HCT116 (cell line): ENCODE data around the gene MID1. TPM values are rescaled to one million over a fixed set of nuclear protein-coding genes. Genes with fewer than 3 reads are reported as not detected.

Experiments used
- ATAC-seq: fragments of 200-7000 bp; cut with Tn5 transposase; 2 replicates; pipeline ENCODE4 v1.9.1; 2020; ENCODE audit warnings: mild to moderate bottlenecking, moderate library complexity
- BruUV-seq: library from RNA; stranded (reverse); fragments of 400-500 nt; replicated peaks from 2 replicates; lab custom pipeline; 2021; lab: Mats Ljungman, UMichigan
- CTCF ChIA-PET: fragments of 300-600 bp; sonication (Branson Sonifier 250); formaldehyde crosslinking; loops from one replicate; lab custom pipeline; 2021; ENCODE audit warnings: antibody characterized with exemption; lab: Charles Lee
- POLR2A ChIA-PET: fragments of 300-600, 350-600 bp; sonication (Branson Sonifier 250); formaldehyde crosslinking; loops from one replicate; lab custom pipeline; 2021; ENCODE audit warnings: antibody characterized with exemption; lab: Charles Lee
- RAD21 ChIA-PET, 2 experiments: fragments of 300-600 bp; sonication (Branson Sonifier 250); formaldehyde crosslinking; loops; one replicate each; lab custom pipeline; 2023; ENCODE audit warnings: low total read pairs in 2 of 2; ENCODE audit not compliant: uncharacterized antibody in 2 of 2, unreplicated experiment in 2 of 2, low non-redundant PET in 1 of 2; lab: Charles Lee
- DNase-seq: peaks from one replicate; pipeline ENCODE4 v3.0.0-alpha.2; 2010; ENCODE audit warnings: low read depth, low spot score
- H2AFZ ChIP-seq: fragments of 200-600 bp; shearing (Covaris generic), sonication (generic); 2 replicates; pipeline ENCODE4 v1.6.1; 2017; ENCODE audit warnings: low read depth, mixed run types, mixed read lengths, antibody characterized with exemption, low read length; ENCODE audit not compliant: poor library complexity, severe bottlenecking
- H3K27ac ChIP-seq: 2 replicates; pipeline ENCODE4 v1.5.1; 2012; ENCODE audit warnings: low read depth, low read length
- H3K27me3 ChIP-seq: fragments of 200-600 bp; sonication (generic); 2 replicates; pipeline ENCODE4 v1.6.1; 2016; ENCODE audit warnings: mixed run types, low read length, mixed read lengths; ENCODE audit not compliant: insufficient read depth
- H3K36me3 ChIP-seq, 2 experiments: fragments of 200-500 bp in 1 of 2; fragments of 200-600 bp in 1 of 2; sonication (Bioruptor generic) in 1 of 2; sonication (generic) in 1 of 2; 2 replicates each; pipeline versions ENCODE4 v1.5.1 to v1.6.1; 2014 to 2016; ENCODE audit warnings: low read length in 2 of 2, inconsistent platforms in 1 of 2, mixed read lengths in 1 of 2, mixed run types in 1 of 2; ENCODE audit not compliant: insufficient read depth in 2 of 2, control insufficient read depth in 1 of 2
- H3K4me1 ChIP-seq, 2 experiments: fragments of 200-600 bp in 1 of 2; sonication (generic) in 1 of 2; 2 replicates each; pipeline versions ENCODE4 v1.5.1 to v1.6.1; 2012 to 2017; ENCODE audit warnings: low read length in 2 of 2, inconsistent platforms in 1 of 2, mild to moderate bottlenecking in 1 of 2, mixed read lengths in 1 of 2, mixed run types in 1 of 2, moderate library complexity in 1 of 2; ENCODE audit not compliant: insufficient read depth in 2 of 2, control insufficient read depth in 1 of 2
- H3K4me2 ChIP-seq: fragments of 200-600 bp; sonication (generic); 2 replicates; pipeline ENCODE4 v1.6.1; 2017; ENCODE audit warnings: mixed run types, low read length, mixed read lengths
- H3K4me3 ChIP-seq, 2 experiments: fragments of 200-600 bp in 1 of 2; sonication (generic) in 1 of 2; replicated peaks in 1 of 2; 2 replicates each; pipeline ENCODE4 v1.5.1; 2011 to 2016; ENCODE audit warnings: low read length in 2 of 2, control low read depth in 1 of 2, low read depth in 1 of 2, mild to moderate bottlenecking in 1 of 2, mixed read lengths in 1 of 2, mixed run types in 1 of 2
- H3K79me2 ChIP-seq: fragments of 200-600 bp; sonication (generic); 2 replicates; pipeline ENCODE4 v1.6.1; 2017; ENCODE audit warnings: mild to moderate bottlenecking, mixed run types, low read length, moderate library complexity, mixed read lengths; ENCODE audit not compliant: insufficient read depth
- H3K9ac ChIP-seq: fragments of 200-600 bp; sonication (generic); 2 replicates; pipeline ENCODE4 v1.6.1; 2016; ENCODE audit warnings: low read length, mixed read lengths
- H3K9me2 ChIP-seq: fragments of 200-600 bp; sonication (generic), shearing (Covaris generic); 2 replicates; pipeline ENCODE4 v1.6.1; 2017; ENCODE audit warnings: mixed run types, mild to moderate bottlenecking, moderate library complexity; ENCODE audit not compliant: insufficient read depth
- H3K9me3 ChIP-seq, 2 experiments: fragments of 200-500 bp in 1 of 2; fragments of 200-600 bp in 1 of 2; sonication (Bioruptor generic) in 1 of 2; sonication (generic) in 1 of 2; 2 replicates each; pipeline ENCODE4 v1.6.1; 2014 to 2017; ENCODE audit warnings: low read length in 2 of 2, mixed read lengths in 2 of 2, inconsistent platforms in 1 of 2, low read depth in 1 of 2, mild to moderate bottlenecking in 1 of 2, mixed run types in 1 of 2, moderate library complexity in 1 of 2; ENCODE audit not compliant: control insufficient read depth in 1 of 2, insufficient read depth in 1 of 2
- H4K20me1 ChIP-seq: fragments of 200-600 bp; sonication (generic), shearing (Covaris generic); 2 replicates; pipeline ENCODE4 v1.6.1; 2017; ENCODE audit warnings: mixed run types, mild to moderate bottlenecking, moderate library complexity; ENCODE audit not compliant: insufficient read depth
- CBX3 ChIP-seq: IDR thresholded peaks from 2 replicates; pipeline ENCODE4 v1.6.1; 2012; ENCODE audit warnings: low read depth
- CEBPB ChIP-seq: IDR thresholded peaks from 2 replicates; pipeline ENCODE4 v1.6.1; 2012; ENCODE audit warnings: low read depth
- ELF1 ChIP-seq: IDR thresholded peaks from 2 replicates; pipeline ENCODE4 v1.6.1; 2012; ENCODE audit warnings: low read depth, borderline replicate concordance
- EZH2 ChIP-seq: fragments of 200-600 bp; sonication (generic); IDR thresholded peaks from 2 replicates; pipeline ENCODE4 v1.6.1; 2017; ENCODE audit warnings: antibody characterized with exemption, mixed run types
- EZH2phosphoT487 ChIP-seq: fragments of 200-600 bp; IDR thresholded peaks from 2 replicates; pipeline ENCODE4 v1.6.1; 2018; ENCODE audit warnings: antibody characterized with exemption, borderline replicate concordance
- FOSL1 ChIP-seq: IDR thresholded peaks from 2 replicates; pipeline ENCODE4 v1.6.1; 2012; ENCODE audit warnings: low read depth
- JUND ChIP-seq: IDR thresholded peaks from 2 replicates; pipeline ENCODE4 v1.6.1; 2012
- POLR2A ChIP-seq: IDR thresholded peaks from 2 replicates; pipeline ENCODE4 v1.7.0; 2011; ENCODE audit warnings: borderline replicate concordance; ENCODE audit not compliant: insufficient read depth, insufficient read length; ENCODE audit errors: extremely low read depth
- POLR2AphosphoS5 ChIP-seq: IDR thresholded peaks from 2 replicates; pipeline ENCODE4 v1.6.1; 2011; ENCODE audit warnings: mild to moderate bottlenecking, low read depth, low read length, moderate library complexity
- SIN3A ChIP-seq: IDR thresholded peaks from 2 replicates; pipeline ENCODE4 v1.6.1; 2012; ENCODE audit warnings: low read depth
- SP1 ChIP-seq: IDR thresholded peaks from 2 replicates; pipeline ENCODE4 v1.6.1; 2012; ENCODE audit warnings: low read depth
- SRF ChIP-seq: IDR thresholded peaks from 2 replicates; pipeline ENCODE4 v1.6.1; 2012; ENCODE audit warnings: low read depth
- YY1 ChIP-seq: IDR thresholded peaks from 2 replicates; pipeline ENCODE4 v1.6.1; 2011; ENCODE audit warnings: low read length, low read depth, moderate library complexity, mild to moderate bottlenecking; ENCODE audit not compliant: insufficient replicate concordance; ENCODE audit errors: extremely low read depth
- ZFX ChIP-seq: fragments of 450-650 bp; IDR thresholded peaks from 2 replicates; pipeline ENCODE4 v1.6.1; 2017
- ZNF274 ChIP-seq: fragments of 200-500 bp; sonication (Bioruptor generic); IDR thresholded peaks from 2 replicates; pipeline ENCODE4 v1.6.1; 2014; ENCODE audit warnings: mild to moderate bottlenecking, low read depth, low read length, inconsistent platforms
- intact Hi-C: fragments of 100-400 bp; cut with micrococcal nuclease; formaldehyde crosslinking; loops from 2 replicates; pipeline ENCODE4 v1.10.0; 2022
- total RNA-seq: library from RNA; stranded (reverse); gene quantifications from one replicate; pipeline ENCODE4 v1.2.1, GENCODE V29; 2021; ENCODE audit not compliant: unreplicated experiment
- TF ChIP-seq, protein P1 (sequence below): IDR thresholded peaks from 2 replicates; pipeline ENCODE4 v1.6.1; 2012
- TF ChIP-seq, protein P2 (sequence below), 3 experiments: fragments of 200-600 bp in 1 of 3; sonication (generic) in 1 of 3; IDR thresholded peaks in 2 of 3; conservative IDR thresholded peaks in 1 of 3; 2 replicates each; pipeline ENCODE4 v1.5.1; 2012 to 2017; ENCODE audit warnings: low read depth in 2 of 3, low read length in 2 of 3, antibody characterized with exemption in 1 of 3, borderline replicate concordance in 1 of 3, control low read depth in 1 of 3, mild to moderate bottlenecking in 1 of 3, mixed read lengths in 1 of 3, mixed run types in 1 of 3, moderate library complexity in 1 of 3; ENCODE audit not compliant: insufficient read depth in 1 of 3

The MID1 gene
- total RNA-seq, 1 experiment from 2014 or later = 48.8 TPM

DNA sequence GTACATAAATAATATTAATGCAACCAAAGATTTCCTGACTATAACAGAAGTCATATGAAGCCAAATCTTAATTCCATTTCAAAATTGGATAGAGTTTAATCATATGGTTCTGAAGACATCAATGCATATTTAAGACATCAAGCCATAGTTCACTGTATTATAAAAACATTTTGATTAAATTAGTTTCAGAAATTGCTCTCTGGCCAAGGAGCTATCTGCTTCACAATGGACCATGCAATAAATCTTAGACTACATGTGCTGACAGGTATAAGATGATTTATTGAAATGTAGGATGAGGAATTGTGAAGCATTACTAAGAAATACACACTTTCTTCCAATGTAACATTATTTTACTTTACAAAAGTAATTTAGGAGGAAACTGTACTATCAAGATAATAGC is 81.6 kb downstream of the MID1 start (continued):
- TF ChIP-seq YY1 = no peak

DNA sequence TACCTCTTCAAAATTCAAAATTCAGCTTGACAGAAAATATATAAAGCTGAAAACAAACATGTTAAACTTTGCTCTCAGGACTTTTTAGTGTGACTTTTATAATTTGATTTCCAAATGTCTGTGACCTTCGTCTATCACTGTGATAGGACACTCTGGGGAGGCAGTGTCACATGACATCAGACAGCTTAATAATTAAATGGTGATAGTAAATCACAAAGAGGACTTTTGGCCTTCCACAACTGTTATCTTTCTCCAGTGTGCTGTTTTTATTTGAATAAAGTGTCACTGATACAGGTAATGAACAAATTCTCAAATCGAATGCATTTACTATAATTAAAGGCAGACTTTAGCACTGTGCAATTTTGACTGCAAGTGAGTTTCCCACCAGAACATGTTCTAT is 83.1 kb downstream of the MID1 start:
- no peaks in the 10 kb centered on the region for H4K20me1 ChIP-seq
- H3K79me2 ChIP-seq = peaks cover 47% of the 10 kb centered on the region
- ChIA-PET POLR2A (no interaction called here), CTCF (no interaction called here), RAD21 (no interaction called here)
- no peak overlapping the region for H3K9ac ChIP-seq
- ATAC-seq (no peak), DNase-seq (no peak)
- H3K27me3 ChIP-seq = no peaks in the 10 kb centered on the region
- TF ChIP-seq YY1 = no peak
- no peak for TF ChIP-seq JUND
- TF ChIP-seq CEBPB = no peak
- TF ChIP-seq, protein P1, sequence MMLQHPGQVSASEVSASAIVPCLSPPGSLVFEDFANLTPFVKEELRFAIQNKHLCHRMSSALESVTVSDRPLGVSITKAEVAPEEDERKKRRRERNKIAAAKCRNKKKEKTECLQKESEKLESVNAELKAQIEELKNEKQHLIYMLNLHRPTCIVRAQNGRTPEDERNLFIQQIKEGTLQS = no peak
- TF ChIP-seq FOSL1 = no peak
- TF ChIP-seq ZFX = no peak
- TF ChIP-seq EZH2phosphoT487 = no peak
- TF ChIP-seq ELF1 = no peak
- TF ChIP-seq SIN3A = no peak
- H3K4me2 ChIP-seq = no peak overlapping the region
- no peaks in the 10 kb centered on the region for H3K9me3 ChIP-seq
- H3K4me3 ChIP-seq = no peak overlapping the region
- BruUV-seq = no TSS peak
- no peak overlapping the region for H2AFZ ChIP-seq
- intact Hi-C loops = no loop called here
- H3K9me2 ChIP-seq = no peaks in the 10 kb centered on the region
- H3K4me1 ChIP-seq = peaks cover 3 to 4% of the 10 kb centered on the region in 2 experiments; a peak in 2 of 4 replicates
- H3K27ac ChIP-seq = no peak overlapping the region
- H3K36me3 ChIP-seq = no peaks in the 10 kb centered on the region

DNA sequence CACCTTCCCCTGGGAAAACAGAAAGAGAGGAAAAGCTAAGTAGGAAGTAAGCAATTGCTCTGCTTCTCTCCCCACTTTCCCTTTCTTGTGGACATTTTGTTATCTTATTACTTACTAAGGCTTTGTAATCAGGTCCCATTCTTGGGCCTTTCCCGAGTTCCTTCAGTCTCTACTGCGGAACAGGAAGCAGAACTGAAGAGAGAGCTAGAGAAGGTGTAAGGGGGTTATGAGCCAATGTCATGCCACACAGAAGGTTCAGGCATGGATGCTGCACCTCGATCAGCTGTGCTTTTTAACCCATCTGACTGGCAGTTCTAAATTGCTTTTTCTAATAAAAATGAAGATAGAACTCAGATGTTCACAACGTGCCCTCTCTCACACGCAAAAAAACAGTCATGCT is 83.6 kb downstream of the MID1 start:
- H3K9me3 ChIP-seq = no peaks in the 10 kb centered on the region
- no TSS peak for BruUV-seq
- TF ChIP-seq JUND (no peak), SRF (no peak), EZH2 (no peak), CBX3 (no peak), SIN3A (no peak), CEBPB (no peak), ELF1 (no peak), POLR2AphosphoS5 (no peak), SP1 (no peak), POLR2A (no peak), YY1 (no peak), ZNF274 (no peak), FOSL1 (no peak), ZFX (no peak)
- TF ChIP-seq, protein P2, sequence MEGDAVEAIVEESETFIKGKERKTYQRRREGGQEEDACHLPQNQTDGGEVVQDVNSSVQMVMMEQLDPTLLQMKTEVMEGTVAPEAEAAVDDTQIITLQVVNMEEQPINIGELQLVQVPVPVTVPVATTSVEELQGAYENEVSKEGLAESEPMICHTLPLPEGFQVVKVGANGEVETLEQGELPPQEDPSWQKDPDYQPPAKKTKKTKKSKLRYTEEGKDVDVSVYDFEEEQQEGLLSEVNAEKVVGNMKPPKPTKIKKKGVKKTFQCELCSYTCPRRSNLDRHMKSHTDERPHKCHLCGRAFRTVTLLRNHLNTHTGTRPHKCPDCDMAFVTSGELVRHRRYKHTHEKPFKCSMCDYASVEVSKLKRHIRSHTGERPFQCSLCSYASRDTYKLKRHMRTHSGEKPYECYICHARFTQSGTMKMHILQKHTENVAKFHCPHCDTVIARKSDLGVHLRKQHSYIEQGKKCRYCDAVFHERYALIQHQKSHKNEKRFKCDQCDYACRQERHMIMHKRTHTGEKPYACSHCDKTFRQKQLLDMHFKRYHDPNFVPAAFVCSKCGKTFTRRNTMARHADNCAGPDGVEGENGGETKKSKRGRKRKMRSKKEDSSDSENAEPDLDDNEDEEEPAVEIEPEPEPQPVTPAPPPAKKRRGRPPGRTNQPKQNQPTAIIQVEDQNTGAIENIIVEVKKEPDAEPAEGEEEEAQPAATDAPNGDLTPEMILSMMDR (IDR thresholded peaks at IDR 0.05 in 2 of 3, conservative IDR thresholded peaks at IDR 0.05 in 1 of 3; ENCODE audit: borderline replicate concordance in 1 of 3, insufficient read depth in 1 of 3, low read depth in 2 of 3, low read length in 2 of 3) = no peak
- TF ChIP-seq, protein P1 = no peak

More for the DNA sequence above, 83.6 kb downstream of the MID1 start:
- CTCF ChIA-PET = no interaction called here
- no peak for DNase-seq
- Histone ChIP-seq H3K79me2 (peaks cover 43% of the 10 kb centered on the region), H3K36me3 (no peaks in the 10 kb centered on the region), H3K4me1 (peaks cover 3 to 4% of the 10 kb centered on the region in 2 experiments; a peak in 2 of 4 replicates), H3K27me3 (no peaks in the 10 kb centered on the region), H3K27ac (no peak overlapping the region), H3K9me2 (no peaks in the 10 kb centered on the region), H3K4me3 (no peak overlapping the region), H3K9ac (no peak overlapping the region), H3K4me2 (no peak overlapping the region), H4K20me1 (no peaks in the 10 kb centered on the region), H2AFZ (no peak overlapping the region)
- POLR2A ChIA-PET = no interaction called here
- intact Hi-C loops = no loop called here
- RAD21 ChIA-PET = no interaction called here
- no peak for ATAC-seq
